CD8-positive, alpha-beta memory T cell (primary cell): ENCODE measurements around the gene TXLNG. TPM values are rescaled to one million over a fixed set of nuclear protein-coding genes. Genes with fewer than 3 reads are reported as not detected.
A peak's percentile ranks its signal among the peaks of the same experiment; 100 is the strongest.

Experiments used
- CTCF ChIA-PET: fragments of 350-600 bp; sonication (Branson Sonifier 250); formaldehyde crosslinking; loops from one replicate; lab custom pipeline; 2021; ENCODE audit warnings: antibody characterized with exemption; lab: Charles Lee
- POLR2A ChIA-PET: fragments of 350-600 bp; sonication (Branson Sonifier 250); formaldehyde crosslinking; loops from one replicate; lab custom pipeline; 2021; ENCODE audit warnings: antibody characterized with exemption; lab: Charles Lee
- DNase-seq, 5 donors: peaks; one replicate each; pipeline versions ENCODE4 v3.0.0 to v3.0.0-alpha.2; 2020 to 2022; ENCODE audit warnings: mixed read lengths in 1 of 5
- H3K27ac ChIP-seq: one replicate; pipeline ENCODE4 v1.7.0; 2013; ENCODE audit warnings: low read depth, mild to moderate bottlenecking, low read length, moderate library complexity
- H3K27me3 ChIP-seq: 2 replicates; pipeline ENCODE4 v1.7.0; 2013; ENCODE audit warnings: low read length, mild to moderate bottlenecking; ENCODE audit not compliant: insufficient read depth, poor library complexity, severe bottlenecking
- H3K36me3 ChIP-seq: 2 replicates; pipeline ENCODE4 v1.7.0; 2013; ENCODE audit warnings: mild to moderate bottlenecking, low read length, moderate library complexity; ENCODE audit not compliant: insufficient read depth
- H3K4me1 ChIP-seq: 2 replicates; pipeline ENCODE4 v1.7.0; 2013; ENCODE audit warnings: mild to moderate bottlenecking, low read length, moderate library complexity; ENCODE audit not compliant: insufficient read depth
- H3K4me3 ChIP-seq: 2 replicates; pipeline ENCODE4 v1.7.0; 2013; ENCODE audit warnings: mild to moderate bottlenecking, low read length
- H3K9me3 ChIP-seq: 2 replicates; pipeline ENCODE4 v1.7.0; 2013; ENCODE audit warnings: mild to moderate bottlenecking, low read length
- H3K27ac Mint-ChIP-seq, 8 donors: one replicate each; pipeline ENCODE4 v1.8.0; 2020 to 2021; ENCODE audit warnings: mixed read lengths in 8 of 8, mild to moderate bottlenecking in 6 of 8, inconsistent platforms in 3 of 8, moderate library complexity in 3 of 8
- H3K27me3 Mint-ChIP-seq, 2 donors: one replicate each; pipeline ENCODE4 v1.8.0; 2020 to 2021; ENCODE audit warnings: mixed read lengths in 2 of 2, mild to moderate bottlenecking in 1 of 2, moderate library complexity in 1 of 2
- H3K36me3 Mint-ChIP-seq, 3 donors: one replicate each; pipeline ENCODE4 v1.8.0; 2020 to 2021; ENCODE audit warnings: mixed read lengths in 3 of 3, inconsistent platforms in 1 of 3, mild to moderate bottlenecking in 1 of 3
- H3K4me1 Mint-ChIP-seq, 3 donors: one replicate each; pipeline ENCODE4 v1.8.0; 2020 to 2021; ENCODE audit warnings: mixed read lengths in 3 of 3, inconsistent platforms in 1 of 3, mild to moderate bottlenecking in 1 of 3
- H3K4me3 Mint-ChIP-seq, 7 donors: one replicate each; pipeline ENCODE4 v1.8.0; 2020 to 2021; ENCODE audit warnings: mixed read lengths in 7 of 7, mild to moderate bottlenecking in 6 of 7, moderate library complexity in 4 of 7, inconsistent platforms in 2 of 7
- H3K9me3 Mint-ChIP-seq, 5 donors: one replicate each; pipeline ENCODE4 v1.8.0; 2020 to 2022; ENCODE audit warnings: mixed read lengths in 5 of 5, mild to moderate bottlenecking in 3 of 5, moderate library complexity in 2 of 5, inconsistent platforms in 1 of 5
- polyA plus RNA-seq: library from polyadenylated mRNA; unstranded; fragments of 300-500 nt; fragmentation: Illumina TruSeq; gene quantifications from one replicate; pipeline ENCODE4 v1.2.3, GENCODE V29; 2021
- total RNA-seq, 2 experiments: library from RNA; stranded (reverse); gene quantifications; one replicate each; pipeline ENCODE4 v1.2.3, GENCODE V29; 2021

Gene TXLNG
- total RNA-seq (10 to 100 TPM; 22.4 to 23.3 TPM), polyA plus RNA-seq (18.3 TPM)

DNA sequence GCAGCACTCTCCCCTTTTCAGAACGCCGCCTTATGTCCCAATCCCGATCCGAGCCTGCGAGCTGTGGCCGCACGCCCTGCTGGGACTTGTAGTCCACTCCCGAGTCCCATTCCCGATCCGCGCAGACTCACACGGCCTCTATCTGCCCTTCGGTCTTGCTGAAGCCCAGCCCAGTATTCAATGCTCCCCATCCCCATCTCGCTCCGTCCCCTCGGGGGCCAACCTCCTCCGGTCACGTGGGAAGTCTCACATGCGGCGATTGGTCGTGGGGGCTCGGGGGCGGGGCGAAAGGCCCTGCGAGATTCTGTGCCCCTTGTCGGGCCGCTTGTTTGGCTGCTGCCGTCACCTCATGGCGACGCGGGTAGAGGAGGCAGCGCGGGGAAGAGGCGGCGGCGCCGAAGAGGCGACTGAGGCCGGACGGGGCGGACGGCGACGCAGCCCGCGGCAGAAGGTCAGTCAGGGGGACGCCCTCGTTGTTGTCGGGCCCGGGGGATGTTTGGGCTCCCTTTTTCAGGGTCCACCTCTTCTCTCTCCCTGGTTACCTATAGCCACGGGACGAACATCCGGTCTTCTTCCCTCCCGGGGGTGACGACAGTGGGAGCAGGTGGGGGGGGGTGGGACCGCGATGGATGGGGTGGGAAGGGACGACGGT, at the start of gene TXLNG:
TXLNG (plus strand) TSS at position 328 of the 652 bp plus-strand sequence; CDS start at position 350, 22 bp downstream.
- DNase-seq: peak; percentile 87 to 98 (median 97)
- peak within 1 kb of the TSS; percentile 69 for H3K27ac ChIP-seq
- peaks cover 0 to 2% of the 10 kb centered on the region in 2 donors for H3K27me3 Mint-ChIP-seq
- no peaks in the 10 kb centered on the region for H3K9me3 ChIP-seq
- H3K27me3 ChIP-seq: no peaks in the 10 kb centered on the region
- peak within 1 kb of the TSS; percentile 78 to 99 (median 93) for H3K27ac Mint-ChIP-seq
- H3K4me3 Mint-ChIP-seq: peak within 1 kb of the TSS; percentile 92 to 99 (median 95)
- H3K4me1 Mint-ChIP-seq: peaks cover 22 to 36% (median 28%) of the 10 kb centered on the region in 3 donors
- ChIA-PET CTCF (no interaction called here), POLR2A (interaction anchor here (0.6 kb wide), 2 partner anchors 67 to 84 kb away, joined by 3 read pairs; partner anchors contain the start of genes RBBP7 and SYAP1)
- H3K4me3 ChIP-seq: peak within 1 kb of the TSS; percentile 97
- H3K36me3 ChIP-seq: no peaks in the 10 kb centered on the region
- H3K36me3 Mint-ChIP-seq: peaks cover 0 to 23% (median 5%) of the 10 kb centered on the region in 3 donors
- peaks cover 9% of the 10 kb centered on the region for H3K4me1 ChIP-seq
- H3K9me3 Mint-ChIP-seq: no peaks in the 10 kb centered on the region

DNA sequence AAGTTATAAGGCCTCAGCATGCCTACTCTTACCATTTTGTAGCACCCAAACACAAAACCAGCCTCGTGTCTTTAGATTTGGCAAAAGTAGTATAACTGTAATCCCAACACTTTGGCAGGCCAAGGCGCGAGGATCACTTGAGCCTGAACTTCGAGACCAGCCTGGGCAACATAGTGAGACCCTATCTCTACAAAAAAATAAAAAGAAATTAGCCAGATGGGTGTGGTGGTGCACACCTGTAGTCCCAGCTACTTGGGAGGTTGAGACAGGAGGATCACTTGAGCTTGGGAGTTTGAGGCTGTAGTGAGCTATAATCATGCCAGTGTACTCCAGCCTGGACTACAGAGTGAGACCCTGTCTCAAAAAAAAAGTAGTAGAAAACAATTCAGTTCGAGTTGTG, 49.2 kb upstream of the TXLNG start:
- Mint-ChIP-seq H3K36me3 (peaks cover 12 to 61% (median 34%) of the 10 kb centered on the region in 3 donors), H3K27ac (no peak overlapping the region), H3K4me1 (peaks cover 0 to 10% (median 7%) of the 10 kb centered on the region in 3 donors), H3K27me3 (peaks cover 0 to 3% of the 10 kb centered on the region in 2 donors), H3K4me3 (no peak overlapping the region), H3K9me3 (no peaks in the 10 kb centered on the region)
- Histone ChIP-seq H3K4me1 (no peaks in the 10 kb centered on the region), H3K27me3 (no peaks in the 10 kb centered on the region), H3K4me3 (no peak overlapping the region), H3K36me3 (no peaks in the 10 kb centered on the region), H3K27ac (no peak overlapping the region), H3K9me3 (no peaks in the 10 kb centered on the region)
- DNase-seq: no peak
- ChIA-PET CTCF (no interaction called here), POLR2A (no interaction called here)

DNA sequence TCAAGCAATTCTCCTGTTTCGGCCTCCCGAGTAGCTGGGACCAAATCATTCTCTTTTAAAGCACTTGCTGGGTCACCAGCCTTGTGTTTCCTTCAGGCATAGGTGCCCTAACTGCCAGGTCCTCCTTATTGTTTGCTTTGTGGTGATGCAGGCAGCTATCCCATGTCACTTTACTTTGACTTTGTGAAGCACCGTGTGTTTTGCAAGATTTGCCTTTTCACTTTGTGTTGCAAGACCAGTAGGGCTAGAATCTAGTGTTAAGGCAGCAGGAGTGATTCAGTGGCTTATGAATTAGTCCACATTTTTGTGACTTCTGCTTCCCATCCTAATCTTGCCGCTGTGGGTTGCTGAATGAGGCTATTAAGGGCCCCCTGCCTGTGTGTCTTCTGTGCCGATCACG, 46.7 kb upstream of the TXLNG start:
- Histone ChIP-seq H3K36me3 (no peaks in the 10 kb centered on the region), H3K4me1 (no peaks in the 10 kb centered on the region), H3K9me3 (no peaks in the 10 kb centered on the region), H3K27me3 (no peaks in the 10 kb centered on the region), H3K27ac (no peak overlapping the region), H3K4me3 (no peak overlapping the region)
- ChIA-PET POLR2A (no interaction called here), CTCF (no interaction called here)
- Mint-ChIP-seq H3K4me3 (no peak overlapping the region), H3K27me3 (peaks cover 0 to 3% of the 10 kb centered on the region in 2 donors), H3K4me1 (no peaks in the 10 kb centered on the region), H3K9me3 (no peaks in the 10 kb centered on the region), H3K27ac (peak overlapping the region in 1 of 8 donors; percentile 93), H3K36me3 (peaks cover 18 to 65% (median 36%) of the 10 kb centered on the region in 3 donors)
- DNase-seq: no peak

DNA sequence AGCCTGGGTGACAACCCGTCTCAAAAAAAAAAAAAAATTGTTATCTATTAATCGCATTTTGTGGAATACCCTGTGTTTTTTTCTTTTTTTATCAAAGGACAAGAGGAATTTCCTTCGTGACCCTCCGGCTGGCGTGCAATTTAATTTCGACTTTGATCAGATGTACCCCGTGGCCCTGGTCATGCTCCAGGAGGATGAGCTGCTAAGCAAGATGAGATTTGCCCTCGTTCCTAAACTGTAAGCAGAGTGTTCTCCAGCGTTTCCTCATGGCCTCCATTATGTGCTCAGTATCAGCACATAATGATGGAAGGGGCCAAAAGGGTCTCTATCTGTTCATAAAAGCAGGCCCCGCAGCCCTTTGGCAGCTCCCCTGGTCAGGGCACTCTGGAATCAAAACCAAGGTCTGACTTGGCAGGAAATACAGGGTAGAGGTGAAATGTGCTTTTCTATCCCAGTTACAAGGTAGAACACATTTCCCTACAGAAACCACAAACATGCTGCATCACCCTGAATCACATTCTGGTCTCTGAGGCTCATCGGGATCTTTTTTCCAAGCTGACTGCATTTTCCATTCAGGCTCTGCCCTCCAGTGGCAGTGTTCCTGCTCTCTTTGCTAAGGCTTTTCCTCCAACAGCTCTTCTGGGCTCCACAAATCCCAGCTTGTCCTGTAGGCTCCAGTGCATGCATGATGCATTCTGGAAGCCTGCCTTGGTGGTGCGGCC, 42.5 kb upstream of the TXLNG start:
- Histone ChIP-seq H3K36me3 (no peaks in the 10 kb centered on the region), H3K4me3 (no peak overlapping the region), H3K27ac (no peak overlapping the region), H3K9me3 (no peaks in the 10 kb centered on the region), H3K27me3 (no peaks in the 10 kb centered on the region), H3K4me1 (no peaks in the 10 kb centered on the region)
- no peaks in the 10 kb centered on the region for H3K9me3 Mint-ChIP-seq
- peak overlapping the region in 3 of 8 donors; percentile 3 to 36 (median 25) for H3K27ac Mint-ChIP-seq
- peaks cover 10 to 53% (median 18%) of the 10 kb centered on the region in 3 donors for H3K36me3 Mint-ChIP-seq
- DNase-seq: no peak
- H3K27me3 Mint-ChIP-seq: peaks cover 0 to 3% of the 10 kb centered on the region in 2 donors
- H3K4me1 Mint-ChIP-seq: no peaks in the 10 kb centered on the region
- CTCF ChIA-PET: no interaction called here
- POLR2A ChIA-PET: no interaction called here
- no peak overlapping the region for H3K4me3 Mint-ChIP-seq

DNA sequence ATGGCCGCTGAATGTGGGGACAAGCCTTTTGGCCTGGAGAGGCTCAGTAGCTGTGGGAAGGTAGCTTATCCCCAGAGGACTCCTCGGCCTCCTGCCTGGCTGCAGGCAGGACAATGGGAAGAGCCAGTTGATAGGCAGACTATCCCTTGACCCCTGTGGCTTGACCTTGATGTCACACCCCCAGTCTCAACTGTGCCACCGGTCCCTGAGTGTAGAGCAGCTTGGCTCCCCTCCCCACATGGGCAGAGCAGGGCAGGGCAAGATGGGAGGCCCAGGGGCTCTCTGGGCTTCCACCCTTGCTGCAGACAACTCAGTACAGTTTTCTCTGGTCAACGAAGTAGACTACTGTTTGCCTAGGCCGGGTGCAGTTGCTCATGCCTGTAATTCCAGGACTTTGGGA, 41.2 kb upstream of the TXLNG start:
- Mint-ChIP-seq H3K27ac (no peak overlapping the region), H3K4me3 (no peak overlapping the region), H3K27me3 (peaks cover 0 to 3% of the 10 kb centered on the region in 2 donors), H3K4me1 (no peaks in the 10 kb centered on the region), H3K36me3 (peaks cover 13 to 54% (median 20%) of the 10 kb centered on the region in 3 donors), H3K9me3 (no peaks in the 10 kb centered on the region)
- no peaks in the 10 kb centered on the region for H3K36me3 ChIP-seq
- ChIA-PET POLR2A (no interaction called here), CTCF (no interaction called here)
- no peaks in the 10 kb centered on the region for H3K27me3 ChIP-seq
- H3K27ac ChIP-seq: no peak overlapping the region
- no peak for DNase-seq
- no peaks in the 10 kb centered on the region for H3K9me3 ChIP-seq
- H3K4me1 ChIP-seq: no peaks in the 10 kb centered on the region
- H3K4me3 ChIP-seq: no peak overlapping the region

DNA sequence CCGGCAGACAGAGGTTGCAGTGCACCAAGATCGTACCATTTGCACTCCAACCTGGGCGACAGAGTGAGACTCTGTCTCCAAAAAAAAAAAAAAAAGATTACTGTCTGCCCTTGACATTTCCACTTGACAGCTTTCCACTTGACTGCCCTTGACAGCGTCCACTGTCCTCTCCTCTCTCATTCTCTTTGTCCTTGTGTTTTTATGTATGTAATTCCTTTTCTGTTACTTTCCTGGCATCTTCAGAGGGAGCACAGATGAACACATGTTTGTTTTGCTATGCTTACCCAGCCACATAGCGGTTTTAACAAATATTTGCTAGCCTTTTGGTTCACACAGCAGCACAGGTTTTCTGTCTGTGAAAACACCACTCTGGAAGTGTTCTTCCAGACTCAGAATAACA, 40.6 kb upstream of the TXLNG start:
- peaks cover 17 to 55% (median 20%) of the 10 kb centered on the region in 3 donors for H3K36me3 Mint-ChIP-seq
- peaks cover 0 to 3% of the 10 kb centered on the region in 2 donors for H3K27me3 Mint-ChIP-seq
- no peaks in the 10 kb centered on the region for H3K4me1 ChIP-seq
- H3K36me3 ChIP-seq: no peaks in the 10 kb centered on the region
- no peak overlapping the region for H3K27ac ChIP-seq
- H3K4me1 Mint-ChIP-seq: no peaks in the 10 kb centered on the region
- ChIA-PET POLR2A (no interaction called here), CTCF (no interaction called here)
- no peak overlapping the region for H3K4me3 Mint-ChIP-seq
- no peaks in the 10 kb centered on the region for H3K9me3 Mint-ChIP-seq
- H3K4me3 ChIP-seq: no peak overlapping the region
- no peaks in the 10 kb centered on the region for H3K27me3 ChIP-seq
- no peaks in the 10 kb centered on the region for H3K9me3 ChIP-seq
- no peak overlapping the region for H3K27ac Mint-ChIP-seq
- DNase-seq: no peak

DNA sequence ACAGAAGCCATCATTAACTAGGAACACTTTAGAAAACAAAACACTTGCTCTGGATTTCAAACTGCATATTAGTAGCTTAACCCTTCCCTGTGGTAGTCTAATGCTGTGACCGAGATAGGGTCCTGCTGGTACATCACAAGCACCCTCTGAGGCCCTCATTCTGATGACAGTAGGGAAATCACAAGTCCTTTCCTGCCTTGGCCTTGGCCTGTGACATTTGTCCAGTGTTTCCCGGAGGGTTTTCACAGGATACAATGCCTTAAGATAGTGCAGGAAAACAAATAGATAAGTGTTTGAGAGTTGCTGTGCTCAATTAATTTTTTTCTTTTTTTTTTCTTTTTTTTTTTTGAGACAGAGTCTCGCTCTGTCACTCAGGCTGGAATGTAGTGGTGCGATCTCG, 37.8 kb upstream of the TXLNG start:
- no peaks in the 10 kb centered on the region for H3K9me3 Mint-ChIP-seq
- no peak overlapping the region for H3K27ac Mint-ChIP-seq
- no peaks in the 10 kb centered on the region for H3K4me1 ChIP-seq
- H3K36me3 ChIP-seq: no peaks in the 10 kb centered on the region
- CTCF ChIA-PET: no interaction called here
- H3K4me1 Mint-ChIP-seq: peaks cover 0 to 1% (median 0%) of the 10 kb centered on the region in 3 donors
- POLR2A ChIA-PET: no interaction called here
- H3K36me3 Mint-ChIP-seq: peaks cover 17 to 52% (median 19%) of the 10 kb centered on the region in 3 donors
- peaks cover 0 to 3% of the 10 kb centered on the region in 2 donors for H3K27me3 Mint-ChIP-seq
- H3K4me3 Mint-ChIP-seq: no peak overlapping the region
- H3K9me3 ChIP-seq: no peaks in the 10 kb centered on the region
- no peak overlapping the region for H3K27ac ChIP-seq
- no peak overlapping the region for H3K4me3 ChIP-seq
- no peak for DNase-seq
- H3K27me3 ChIP-seq: no peaks in the 10 kb centered on the region

DNA sequence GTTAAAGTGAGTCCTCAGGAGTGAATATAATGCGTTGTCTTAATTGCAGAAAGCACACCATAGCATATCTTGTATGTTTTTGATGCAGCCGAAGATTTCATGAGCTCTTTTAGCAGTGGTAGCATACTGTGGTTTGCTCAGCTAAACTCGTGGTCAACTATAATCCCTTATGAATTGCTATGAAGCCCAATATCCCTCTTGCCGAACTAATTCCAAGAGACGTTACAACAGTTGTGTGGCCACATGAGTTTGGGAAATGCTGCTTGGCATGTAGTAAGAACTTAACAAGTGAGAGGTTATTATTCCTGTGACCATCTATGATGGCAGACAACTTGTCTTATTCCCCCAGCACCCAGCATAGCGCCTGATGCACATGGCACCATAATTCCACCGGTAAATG, 36.1 kb upstream of the TXLNG start:
- Histone ChIP-seq H3K4me1 (no peaks in the 10 kb centered on the region), H3K9me3 (no peaks in the 10 kb centered on the region), H3K27ac (no peak overlapping the region), H3K36me3 (no peaks in the 10 kb centered on the region), H3K27me3 (no peaks in the 10 kb centered on the region), H3K4me3 (no peak overlapping the region)
- ChIA-PET CTCF (no interaction called here), POLR2A (no interaction called here)
- peaks cover 0 to 2% of the 10 kb centered on the region in 2 donors for H3K27me3 Mint-ChIP-seq
- peaks cover 0 to 3% (median 0%) of the 10 kb centered on the region in 3 donors for H3K4me1 Mint-ChIP-seq
- DNase-seq: no peak
- H3K4me3 Mint-ChIP-seq: no peak overlapping the region
- peaks cover 18 to 51% (median 18%) of the 10 kb centered on the region in 3 donors for H3K36me3 Mint-ChIP-seq
- H3K27ac Mint-ChIP-seq: no peak overlapping the region
- H3K9me3 Mint-ChIP-seq: no peaks in the 10 kb centered on the region
